GM18858 (cell line): ENCODE data around the gene TP53TG5.

Experiments used
- ATAC-seq: cut with Tn5 transposase; IDR thresholded peaks from one replicate; pipeline ENCODE4 v1.9.1; 2021; ENCODE audit not compliant: unreplicated experiment

Gene TP53TG5

DNA sequence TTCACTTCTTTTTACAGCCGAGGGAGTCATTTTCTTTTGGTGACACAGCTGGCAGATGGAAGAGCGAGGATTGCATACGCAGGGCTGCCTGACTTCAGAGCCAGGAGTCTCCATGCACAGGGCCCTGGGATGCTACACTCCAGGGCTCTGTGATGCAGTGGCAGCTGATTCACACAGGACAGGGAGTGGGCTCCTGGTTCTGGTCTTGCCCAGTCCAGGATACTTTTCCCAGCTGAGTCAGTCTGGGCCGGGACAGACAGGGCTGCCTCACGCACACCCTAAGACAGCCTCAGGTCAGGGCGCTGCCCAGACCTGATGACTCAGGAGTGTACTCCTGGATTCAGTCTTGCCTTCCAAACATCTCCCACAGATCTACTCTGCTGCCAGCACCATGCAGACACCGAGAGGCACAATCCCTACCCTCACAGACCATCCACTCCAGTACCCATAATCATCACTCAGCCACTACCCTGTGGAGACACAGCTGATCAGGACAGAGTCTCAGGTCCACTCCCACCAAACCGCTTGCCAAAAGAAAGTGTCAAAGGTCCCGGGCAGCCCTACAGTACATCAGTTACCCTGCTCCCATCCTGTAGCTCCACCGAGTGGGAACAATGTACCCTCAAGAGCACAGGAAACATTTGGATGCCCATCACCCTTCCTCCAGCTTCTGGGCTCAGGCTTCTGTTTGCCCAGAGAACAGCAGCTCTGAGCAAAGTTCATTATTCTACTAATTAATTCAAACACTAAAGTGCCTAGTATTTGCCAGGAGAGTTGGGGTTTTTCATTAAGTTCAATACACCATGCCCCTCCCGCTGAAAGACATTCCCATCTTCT is 41.4 kb downstream of the TP53TG5 start:
- ATAC-seq = no peak

GRCh38 chr20:45330476-45330875 is 47.6 kb downstream of the TP53TG5 start:
- ATAC-seq = no peak

- no peak for ATAC-seq
Measured at GRCh38 chr20:45329497-45330319, 48.4 kb downstream of the TP53TG5 start.

DNA sequence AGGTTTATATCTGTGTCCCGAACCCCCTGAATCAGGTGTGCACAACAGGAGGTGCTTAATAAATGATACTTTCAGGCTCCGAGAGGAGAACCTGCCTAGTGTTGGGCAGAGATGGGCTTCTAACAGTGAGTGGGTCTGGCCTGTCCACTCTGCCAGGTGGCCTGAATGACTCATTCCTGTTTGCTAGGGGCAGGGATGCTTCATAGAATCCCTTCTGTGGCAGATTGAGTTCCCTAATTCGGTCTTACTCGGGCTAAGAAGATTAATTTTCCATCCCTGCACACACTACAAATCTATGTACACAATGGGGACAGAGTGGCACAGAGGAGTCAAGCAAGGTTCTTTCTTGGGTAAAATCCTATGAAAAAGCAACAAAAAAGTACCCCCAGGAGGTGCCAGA is 49.7 kb downstream of the TP53TG5 start:
- ATAC-seq = no peak

DNA sequence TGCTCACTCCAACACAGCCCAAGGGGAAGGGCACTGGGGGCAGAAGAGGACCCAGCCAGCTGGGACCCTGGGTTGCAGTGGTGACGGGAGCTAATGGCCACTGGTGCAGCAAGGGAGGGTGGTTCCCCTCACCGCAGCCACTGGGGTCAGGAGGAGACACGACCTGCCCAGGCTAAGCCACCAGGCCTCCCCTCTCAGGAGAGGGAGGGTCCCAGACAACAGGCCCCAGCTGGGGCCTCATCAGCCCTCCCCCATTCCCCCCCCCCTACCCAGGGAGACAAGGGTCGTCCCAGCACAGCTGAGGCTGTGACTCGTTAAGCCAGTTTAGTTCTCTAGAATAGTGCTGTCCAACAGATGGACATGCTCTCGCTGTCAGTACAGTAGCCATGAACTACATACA is 52.8 kb downstream of the TP53TG5 start:
- ATAC-seq = no peak

GRCh38 chr20:45323731-45324130 is 54.4 kb downstream of the TP53TG5 start:
- no peak for ATAC-seq

GRCh38 chr20:45322952-45323383 is 55.2 kb downstream of the TP53TG5 start:
- ATAC-seq = no peak
